ENCODE data around the gene LYPD6B. TPM values are rescaled to one million over a fixed set of nuclear protein-coding genes. Genes with fewer than 3 reads are reported as not detected.

Gene LYPD6B
- total RNA-seq, 1 experiment from 2014 or later: 0.37 TPM

DNA sequence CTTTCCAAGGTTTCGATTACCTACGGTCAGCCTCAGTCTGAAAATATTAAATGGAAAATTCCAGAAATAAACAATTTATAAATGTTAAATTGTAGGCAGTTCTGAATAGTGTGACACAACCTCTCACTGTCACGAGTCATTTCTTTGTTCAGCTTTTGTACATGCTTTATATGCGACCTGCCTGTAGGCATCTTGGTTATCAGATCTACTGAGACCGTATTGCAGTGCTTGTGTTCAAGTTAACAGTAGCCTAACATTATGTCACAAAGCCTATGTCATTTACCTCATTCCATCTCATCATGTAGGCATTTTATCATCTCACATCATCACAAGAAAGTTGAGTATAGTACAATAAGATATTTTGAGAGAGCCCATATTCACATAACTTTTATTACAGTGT, 77.3 kb downstream of the LYPD6B start:
- BruUV-seq (replicated peaks): no TSS peak
- no peak for DNase-seq (ENCODE audit: unreplicated experiment)
- TF ChIP-seq CTCF (IDR thresholded peaks at IDR 0.05; ENCODE audit: unreplicated experiment): no peak
- intact Hi-C loops (cut with micrococcal nuclease): no loop called here
- no peaks in the 10 kb centered on the region for H3K36me3 Mint-ChIP-seq (ENCODE audit: insufficient read depth, unreplicated experiment)
- no peak overlapping the region for H3K4me3 Mint-ChIP-seq (ENCODE audit: unreplicated experiment)
- no peaks in the 10 kb centered on the region for H3K9me3 Mint-ChIP-seq (ENCODE audit: unreplicated experiment)
- no peaks in the 10 kb centered on the region for H3K4me1 Mint-ChIP-seq (ENCODE audit: insufficient read depth, unreplicated experiment)
- CTCF ChIA-PET: no interaction called here
- peaks cover 11% of the 10 kb centered on the region for H3K27me3 Mint-ChIP-seq (ENCODE audit: insufficient read depth, unreplicated experiment)
- no peak overlapping the region for H3K27ac Mint-ChIP-seq (ENCODE audit: low read depth, unreplicated experiment)
- POLR2A ChIA-PET: no interaction called here

GRCh38 chr2:149119368-149119767, 80.9 kb downstream of the LYPD6B start:
- Mint-ChIP-seq H3K9me3 (ENCODE audit: unreplicated experiment) (no peaks in the 10 kb centered on the region), H3K27me3 (ENCODE audit: insufficient read depth, unreplicated experiment) (no peaks in the 10 kb centered on the region), H3K27ac (ENCODE audit: low read depth, unreplicated experiment) (no peak overlapping the region), H3K4me3 (ENCODE audit: unreplicated experiment) (no peak overlapping the region), H3K4me1 (ENCODE audit: insufficient read depth, unreplicated experiment) (no peaks in the 10 kb centered on the region), H3K36me3 (ENCODE audit: insufficient read depth, unreplicated experiment) (no peaks in the 10 kb centered on the region)
- intact Hi-C loops (cut with micrococcal nuclease): no loop called here
- no TSS peak for BruUV-seq (replicated peaks)
- POLR2A ChIA-PET: interaction anchor here (1.0 kb wide), 1 partner anchor 12 kb away, joined by 3 read pairs; no protein-coding TSS in a partner anchor
- DNase-seq (ENCODE audit: unreplicated experiment): no peak
- CTCF ChIA-PET: interaction anchor here (0.6 to 0.7 kb wide), 2 partner anchors 69 to 81 kb away, joined by 3 to 4 read pairs; partner anchors contain the start of gene LYPD6B
- no peak for TF ChIP-seq CTCF (IDR thresholded peaks at IDR 0.05; ENCODE audit: unreplicated experiment)

DNA sequence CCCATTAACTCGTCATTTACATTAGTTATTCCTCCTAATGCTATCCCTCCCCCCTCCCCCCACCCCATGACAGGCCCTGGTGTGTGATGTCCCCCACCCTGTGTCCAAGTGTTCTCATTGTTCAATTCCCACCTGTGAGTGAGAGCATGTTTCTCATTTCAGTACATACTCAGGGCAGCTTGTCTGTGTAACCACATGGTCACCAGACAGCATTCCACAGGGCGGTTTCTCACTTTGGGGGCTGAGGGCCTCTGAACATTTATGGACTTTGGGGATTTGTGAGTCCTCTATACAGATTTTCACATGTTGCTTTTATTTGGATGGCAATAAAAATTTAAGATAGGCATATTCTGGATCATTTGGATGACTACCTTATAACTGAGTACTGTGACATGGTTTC, 84.0 kb downstream of the LYPD6B start:
- H3K27ac Mint-ChIP-seq (ENCODE audit: low read depth, unreplicated experiment): no peak overlapping the region
- H3K36me3 Mint-ChIP-seq (ENCODE audit: insufficient read depth, unreplicated experiment): no peaks in the 10 kb centered on the region
- CTCF ChIA-PET: no interaction called here
- no peaks in the 10 kb centered on the region for H3K9me3 Mint-ChIP-seq (ENCODE audit: unreplicated experiment)
- intact Hi-C loops (cut with micrococcal nuclease): no loop called here
- H3K27me3 Mint-ChIP-seq (ENCODE audit: insufficient read depth, unreplicated experiment): no peaks in the 10 kb centered on the region
- no peak for TF ChIP-seq CTCF (IDR thresholded peaks at IDR 0.05; ENCODE audit: unreplicated experiment)
- POLR2A ChIA-PET: no interaction called here
- H3K4me1 Mint-ChIP-seq (ENCODE audit: insufficient read depth, unreplicated experiment): no peaks in the 10 kb centered on the region
- H3K4me3 Mint-ChIP-seq (ENCODE audit: unreplicated experiment): no peak overlapping the region
- no peak for DNase-seq (ENCODE audit: unreplicated experiment)
- BruUV-seq (replicated peaks): no TSS peak

DNA sequence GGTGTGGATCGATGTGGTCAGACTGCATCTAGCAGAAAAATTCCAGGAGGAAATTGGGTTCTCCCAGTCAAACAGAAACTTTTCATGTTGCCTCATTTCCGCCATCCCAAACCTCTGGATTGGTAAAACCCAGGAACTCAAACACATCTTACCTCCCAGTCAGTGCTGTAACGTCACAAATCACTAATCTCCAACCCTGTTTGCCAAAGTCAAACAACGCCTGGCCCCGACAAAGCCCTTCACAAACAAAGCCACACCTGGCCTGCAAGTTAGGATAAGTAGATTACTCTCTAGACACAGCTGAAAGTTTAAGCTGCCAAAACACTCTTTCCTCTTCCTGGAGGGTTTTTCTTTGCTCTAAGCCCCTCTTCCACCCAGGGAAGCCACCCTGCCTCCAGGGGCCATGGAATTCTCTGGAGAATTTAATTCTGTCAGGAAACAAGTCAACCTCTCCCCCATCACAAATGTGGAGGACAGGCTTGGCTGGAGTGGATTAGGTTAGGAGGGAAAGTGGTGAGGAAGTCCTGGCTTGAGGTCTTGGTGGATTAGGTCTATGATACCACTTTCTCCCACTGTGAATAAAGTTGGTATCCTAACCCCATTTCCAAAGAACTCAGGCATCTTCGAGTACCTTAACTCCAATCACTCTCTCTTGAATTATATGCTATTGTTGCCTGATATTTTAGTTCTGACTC, 86.7 kb downstream of the LYPD6B start:
- no peaks in the 10 kb centered on the region for H3K27me3 Mint-ChIP-seq (ENCODE audit: insufficient read depth, unreplicated experiment)
- TF ChIP-seq CTCF (IDR thresholded peaks at IDR 0.05; ENCODE audit: unreplicated experiment): no peak
- no peaks in the 10 kb centered on the region for H3K36me3 Mint-ChIP-seq (ENCODE audit: insufficient read depth, unreplicated experiment)
- DNase-seq (ENCODE audit: unreplicated experiment): no peak
- CTCF ChIA-PET: no interaction called here
- POLR2A ChIA-PET: no interaction called here
- H3K9me3 Mint-ChIP-seq (ENCODE audit: unreplicated experiment): no peaks in the 10 kb centered on the region
- no peak overlapping the region for H3K4me3 Mint-ChIP-seq (ENCODE audit: unreplicated experiment)
- H3K4me1 Mint-ChIP-seq (ENCODE audit: insufficient read depth, unreplicated experiment): no peaks in the 10 kb centered on the region
- no peak overlapping the region for H3K27ac Mint-ChIP-seq (ENCODE audit: low read depth, unreplicated experiment)
- BruUV-seq (replicated peaks): no TSS peak
- intact Hi-C loops (cut with micrococcal nuclease): no loop called here

All from MCF 10A (cell line).